H9 (cell line): ENCODE measurements around the gene FAM114A1. TPM values are rescaled to one million over a fixed set of nuclear protein-coding genes. Genes with fewer than 3 reads are reported as not detected.

Source experiments
- DNase-seq: peaks from one replicate; pipeline ENCODE4 v3.0.0-alpha.2; 2017
- H2AFZ ChIP-seq: one replicate; pipeline ENCODE4 v1.6.1; 2013; ENCODE audit warnings: mild to moderate bottlenecking, low read length, control low read depth, moderate library complexity
- H2AK5ac ChIP-seq: 2 replicates; pipeline ENCODE4 v1.6.1; 2013; ENCODE audit warnings: low read length, control low read depth, mixed read lengths; ENCODE audit not compliant: insufficient read length
- H2BK120ac ChIP-seq: one replicate; pipeline ENCODE4 v1.6.1; 2013; ENCODE audit warnings: low read depth, mild to moderate bottlenecking, low read length, control low read depth, inconsistent platforms; ENCODE audit not compliant: poor library complexity, severe bottlenecking
- H2BK12ac ChIP-seq: 2 replicates; pipeline ENCODE4 v1.6.1; 2013; ENCODE audit warnings: low read length, control low read depth, mixed read lengths, low read depth; ENCODE audit not compliant: insufficient read length
- H2BK15ac ChIP-seq: 2 replicates; pipeline ENCODE4 v1.6.1; 2013; ENCODE audit warnings: low read depth, low read length, control low read depth
- H2BK20ac ChIP-seq: one replicate; pipeline ENCODE4 v1.6.1; 2013; ENCODE audit warnings: low read depth, mild to moderate bottlenecking, low read length, control low read depth, inconsistent platforms; ENCODE audit not compliant: poor library complexity, severe bottlenecking
- H2BK5ac ChIP-seq: 2 replicates; pipeline ENCODE4 v1.6.1; 2013; ENCODE audit warnings: low read length, control low read depth, mixed read lengths; ENCODE audit not compliant: insufficient read length
- H3K14ac ChIP-seq: 2 replicates; pipeline ENCODE4 v1.6.1; 2013; ENCODE audit warnings: low read length, control low read depth; ENCODE audit not compliant: insufficient read depth
- H3K18ac ChIP-seq: 2 replicates; pipeline ENCODE4 v1.6.1; 2013; ENCODE audit warnings: low read depth, mild to moderate bottlenecking, mixed read lengths, low read length, control low read depth; ENCODE audit not compliant: insufficient read length
- H3K23ac ChIP-seq: 2 replicates; pipeline ENCODE4 v1.6.1; 2013; ENCODE audit warnings: low read length, control low read depth, mixed read lengths, low read depth; ENCODE audit not compliant: insufficient read length
- H3K23me2 ChIP-seq: 2 replicates; pipeline ENCODE4 v1.6.1; 2013; ENCODE audit warnings: low read depth, mild to moderate bottlenecking, mixed read lengths, low read length, control low read depth; ENCODE audit not compliant: insufficient read length, poor library complexity, severe bottlenecking
- H3K27ac ChIP-seq: 2 replicates; pipeline ENCODE4 v1.5.1; 2013; ENCODE audit warnings: low read length, control low read depth, mixed read lengths, low read depth; ENCODE audit not compliant: insufficient read length
- H3K27me3 ChIP-seq: 2 replicates; pipeline ENCODE4 v1.6.1; 2013; ENCODE audit warnings: low read length, control low read depth, inconsistent platforms; ENCODE audit not compliant: insufficient read depth
- H3K4ac ChIP-seq: 2 replicates; pipeline ENCODE4 v1.6.1; 2013; ENCODE audit warnings: low read depth, mild to moderate bottlenecking, control low read depth, inconsistent platforms, low read length, moderate library complexity
- H3K4me1 ChIP-seq: 2 replicates; pipeline ENCODE4 v1.6.1; 2013; ENCODE audit warnings: low read length, control low read depth, inconsistent platforms; ENCODE audit not compliant: insufficient read depth
- H3K4me2 ChIP-seq: 2 replicates; pipeline ENCODE4 v1.6.1; 2013; ENCODE audit warnings: low read length, control low read depth, mixed read lengths; ENCODE audit not compliant: insufficient read length, insufficient read depth
- H3K56ac ChIP-seq: 2 replicates; pipeline ENCODE4 v1.6.1; 2013; ENCODE audit warnings: low read depth, mild to moderate bottlenecking, mixed read lengths, low read length, control low read depth; ENCODE audit not compliant: insufficient read length
- H3K79me1 ChIP-seq: 2 replicates; pipeline ENCODE4 v1.6.1; 2013; ENCODE audit warnings: low read depth, mild to moderate bottlenecking, moderate library complexity, low read length, control low read depth, inconsistent platforms; ENCODE audit not compliant: insufficient read depth, poor library complexity, severe bottlenecking
- H3K79me2 ChIP-seq: 2 replicates; pipeline ENCODE4 v1.6.1; 2013; ENCODE audit warnings: low read length, control low read depth, inconsistent platforms; ENCODE audit not compliant: insufficient read depth
- H3K9ac ChIP-seq: 2 replicates; pipeline ENCODE4 v1.6.1; 2013; ENCODE audit warnings: low read length, control low read depth, mixed read lengths; ENCODE audit not compliant: insufficient read length; ENCODE audit errors: extremely low read depth
- H3K9me3 ChIP-seq: one replicate; pipeline ENCODE4 v1.6.1; 2013; ENCODE audit warnings: low read depth, low read length, inconsistent platforms; ENCODE audit not compliant: control insufficient read depth
- H3T11ph ChIP-seq: one replicate; pipeline ENCODE4 v1.6.1; 2013; ENCODE audit warnings: mild to moderate bottlenecking, low read length, control low read depth, inconsistent platforms
- H4K20me1 ChIP-seq: one replicate; pipeline ENCODE4 v1.6.1; 2013; ENCODE audit not compliant: control insufficient read depth, insufficient read length, insufficient read depth
- H4K5ac ChIP-seq: 2 replicates; pipeline ENCODE4 v1.6.1; 2013; ENCODE audit warnings: low read depth, mild to moderate bottlenecking, mixed read lengths, low read length, control low read depth; ENCODE audit not compliant: insufficient read length
- H4K8ac ChIP-seq: replicated peaks from 2 replicates; pipeline ENCODE4 v1.6.1; 2013; ENCODE audit warnings: low read length, control low read depth, mixed read lengths, low read depth; ENCODE audit not compliant: insufficient read length
- H4K91ac ChIP-seq: 2 replicates; pipeline ENCODE4 v1.6.1; 2013; ENCODE audit warnings: low read depth, mild to moderate bottlenecking, moderate library complexity, mixed read lengths, low read length, control low read depth; ENCODE audit not compliant: insufficient read length
- H3K27ac Mint-ChIP-seq, 3 experiments: 2 replicates in 2 of 3; 3 replicates in 1 of 3; pipeline ENCODE4 v1.8.0; 2020 to 2021; ENCODE audit warnings: mixed read lengths in 3 of 3, mild to moderate bottlenecking in 1 of 3, moderate library complexity in 1 of 3
- H3K27me3 Mint-ChIP-seq: 2 replicates; pipeline ENCODE4 v1.8.0; 2021; ENCODE audit warnings: low read depth, mild to moderate bottlenecking, moderate library complexity, mixed read lengths
- H3K36me3 Mint-ChIP-seq, 3 experiments: 2 replicates in 2 of 3; 3 replicates in 1 of 3; pipeline ENCODE4 v1.8.0; 2020 to 2021; ENCODE audit warnings: low read depth in 3 of 3, mixed read lengths in 3 of 3; ENCODE audit not compliant: insufficient read depth in 1 of 3
- H3K4me1 Mint-ChIP-seq, 2 experiments: 2 replicates each; pipeline ENCODE4 v1.8.0; 2020; ENCODE audit warnings: mixed read lengths in 2 of 2
- H3K4me3 Mint-ChIP-seq, 2 experiments: 2 replicates in 1 of 2; 3 replicates in 1 of 2; pipeline ENCODE4 v1.8.0; 2020 to 2021; ENCODE audit warnings: mild to moderate bottlenecking in 2 of 2, mixed read lengths in 2 of 2, moderate library complexity in 1 of 2
- H3K9me3 Mint-ChIP-seq, 2 experiments: 2 replicates in 1 of 2; 3 replicates in 1 of 2; pipeline ENCODE4 v1.8.0; 2020; ENCODE audit warnings: mild to moderate bottlenecking in 2 of 2, mixed read lengths in 2 of 2, moderate library complexity in 1 of 2
- WGBS: extraction: QIAGEN DNeasy Blood & Tissue Kit; methylation state at CpG from one replicate; pipeline ENCODE4 v1.1.7; 2013; ENCODE audit warnings: missing lambda C conversion rate, low lambda C conversion rate, mixed read lengths; ENCODE audit not compliant: insufficient read length; ENCODE audit errors: extremely low coverage; 5-methylcytosine and 5-hydroxymethylcytosine counted together
- total RNA-seq: library from RNA; stranded (reverse); gene quantifications from 2 replicates; pipeline ENCODE4 v1.2.1, GENCODE V29; 2021
- TF ChIP-seq, protein P1 (sequence below): fragments of 200-600 bp; sonication (generic); conservative IDR thresholded peaks from 3 replicates; pipeline ENCODE4 v1.8.0; 2021; ENCODE audit warnings: antibody characterized with exemption, mild to moderate bottlenecking

The FAM114A1 gene
- total RNA-seq, 1 experiment from 2014 or later, result 9.9 TPM

DNA sequence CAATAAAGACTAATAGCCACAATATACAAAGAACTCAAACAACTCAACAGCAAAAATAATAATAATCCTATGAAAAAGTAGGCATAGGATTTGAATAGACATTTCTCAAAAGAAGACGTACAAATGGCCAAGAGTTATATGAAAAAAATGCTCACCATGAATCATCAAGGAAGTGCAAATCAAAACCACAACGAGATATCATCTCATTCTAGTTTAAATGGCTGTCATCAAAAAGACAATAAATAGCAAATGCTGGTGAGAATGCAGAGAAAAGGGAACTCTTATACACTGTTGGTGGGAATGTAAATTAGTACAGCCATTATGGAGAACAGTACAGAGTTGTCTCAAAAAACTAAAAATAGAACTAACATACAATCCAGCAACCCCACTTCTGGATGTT is 29.8 kb upstream of the FAM114A1 start:
- no peak overlapping the region for H3K14ac ChIP-seq
- no peak overlapping the region for H2BK15ac ChIP-seq
- H4K8ac ChIP-seq, result no peak overlapping the region
- Mint-ChIP-seq H3K9me3 (peaks cover 0 to 10% of the 10 kb centered on the region in 2 experiments; a peak in 3 of 5 replicates), H3K4me1 (peaks cover 4 to 7% of the 10 kb centered on the region in 2 experiments), H3K4me3 (no peak overlapping the region), H3K36me3 (no peaks in the 10 kb centered on the region; a peak in 2 of 7 replicates), H3K27ac (no peak overlapping the region), H3K27me3 (no peaks in the 10 kb centered on the region)
- no peak overlapping the region for H2BK5ac ChIP-seq
- H3K4ac ChIP-seq, result no peak overlapping the region
- H3K9ac ChIP-seq, result no peak overlapping the region
- no peak for DNase-seq
- H4K5ac ChIP-seq, result no peak overlapping the region
- no peak overlapping the region for H2BK120ac ChIP-seq
- H3K27me3 ChIP-seq, result no peaks in the 10 kb centered on the region
- no peak overlapping the region for H2AFZ ChIP-seq
- H3T11ph ChIP-seq, result no peak overlapping the region
- no peaks in the 10 kb centered on the region for H3K79me1 ChIP-seq
- H2BK20ac ChIP-seq, result no peak overlapping the region
- H3K18ac ChIP-seq, result no peak overlapping the region
- no peaks in the 10 kb centered on the region for H3K4me1 ChIP-seq
- no peak overlapping the region for H3K23ac ChIP-seq
- no peak overlapping the region for H4K91ac ChIP-seq
- H3K79me2 ChIP-seq, result no peaks in the 10 kb centered on the region
- H3K23me2 ChIP-seq, result no peaks in the 10 kb centered on the region
- no peaks in the 10 kb centered on the region for H3K9me3 ChIP-seq
- no peak overlapping the region for H3K27ac ChIP-seq
- H2AK5ac ChIP-seq, result no peak overlapping the region
- H3K56ac ChIP-seq, result no peak overlapping the region
- TF ChIP-seq, protein P1, sequence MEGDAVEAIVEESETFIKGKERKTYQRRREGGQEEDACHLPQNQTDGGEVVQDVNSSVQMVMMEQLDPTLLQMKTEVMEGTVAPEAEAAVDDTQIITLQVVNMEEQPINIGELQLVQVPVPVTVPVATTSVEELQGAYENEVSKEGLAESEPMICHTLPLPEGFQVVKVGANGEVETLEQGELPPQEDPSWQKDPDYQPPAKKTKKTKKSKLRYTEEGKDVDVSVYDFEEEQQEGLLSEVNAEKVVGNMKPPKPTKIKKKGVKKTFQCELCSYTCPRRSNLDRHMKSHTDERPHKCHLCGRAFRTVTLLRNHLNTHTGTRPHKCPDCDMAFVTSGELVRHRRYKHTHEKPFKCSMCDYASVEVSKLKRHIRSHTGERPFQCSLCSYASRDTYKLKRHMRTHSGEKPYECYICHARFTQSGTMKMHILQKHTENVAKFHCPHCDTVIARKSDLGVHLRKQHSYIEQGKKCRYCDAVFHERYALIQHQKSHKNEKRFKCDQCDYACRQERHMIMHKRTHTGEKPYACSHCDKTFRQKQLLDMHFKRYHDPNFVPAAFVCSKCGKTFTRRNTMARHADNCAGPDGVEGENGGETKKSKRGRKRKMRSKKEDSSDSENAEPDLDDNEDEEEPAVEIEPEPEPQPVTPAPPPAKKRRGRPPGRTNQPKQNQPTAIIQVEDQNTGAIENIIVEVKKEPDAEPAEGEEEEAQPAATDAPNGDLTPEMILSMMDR, result no peak
- no CpG with 5 or more reads among the region's 2 CpGs for WGBS
- no peak overlapping the region for H2BK12ac ChIP-seq
- H3K4me2 ChIP-seq, result no peak overlapping the region
- H4K20me1 ChIP-seq, result no peaks in the 10 kb centered on the region
